ENCODE data around the gene PKD1. TPM values are rescaled to one million over a fixed set of nuclear protein-coding genes. Genes with fewer than 3 reads are reported as not detected.
"Not testable (repeated sequence)": the region's sequence is repeated elsewhere in the genome, so short reads cannot be mapped to it uniquely, and the experiment has no call there.

Gene PKD1
- total RNA-seq, 2 experiments from 2014 or later: 63.3 to 68.9 TPM

DNA sequence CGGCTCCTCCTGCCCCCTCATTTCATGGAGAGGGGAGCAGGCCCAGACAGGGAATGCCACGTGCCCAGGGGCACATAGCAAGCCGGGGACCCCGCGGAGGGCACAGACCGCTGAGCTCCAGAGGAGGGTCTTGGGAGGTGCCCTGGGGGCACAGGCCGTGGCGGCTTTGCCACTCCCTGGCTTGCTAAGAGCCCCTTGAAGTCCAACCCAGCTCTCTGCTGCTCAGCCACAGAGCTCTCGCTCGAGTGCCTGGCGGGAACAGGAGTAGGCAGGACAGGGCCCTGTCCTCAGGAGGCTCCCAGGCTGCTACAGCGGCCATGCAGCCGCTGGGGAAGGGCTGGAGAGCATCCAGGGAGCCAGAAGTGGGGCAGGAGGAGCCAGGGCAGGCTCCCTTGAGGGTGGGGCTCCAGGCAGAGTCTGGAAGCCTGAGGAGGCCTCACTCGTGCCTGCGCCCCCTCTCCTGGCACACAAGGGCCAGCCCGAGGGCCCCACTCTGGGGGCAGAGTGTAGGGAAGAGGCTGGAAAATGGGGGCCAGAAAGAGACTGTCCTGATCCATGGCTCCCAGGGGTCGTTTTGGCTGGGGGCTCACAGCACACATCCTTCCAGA lies 8.3 kb upstream of the PKD1 start:
- no peaks in the 10 kb centered on the region for H3K9me3 Mint-ChIP-seq
- H3K4me1 Mint-ChIP-seq (ENCODE audit: low read depth): peaks cover 2% of the 10 kb centered on the region
- no peak overlapping the region for H3K27ac Mint-ChIP-seq
- intact Hi-C loops (cut with micrococcal nuclease): no loop called here
- no peak overlapping the region for H3K4me3 Mint-ChIP-seq
- CTCF ChIA-PET: interaction anchor here (1.1 to 1.4 kb wide), 3 partner anchors 23 to 122 kb away, joined by 3 to 5 read pairs (median 3); no protein-coding TSS in a partner anchor
- H3K36me3 Mint-ChIP-seq (ENCODE audit: low read depth): no peaks in the 10 kb centered on the region
- H3K27me3 Mint-ChIP-seq (ENCODE audit: low read depth): no peaks in the 10 kb centered on the region
- no peak for DNase-seq

DNA sequence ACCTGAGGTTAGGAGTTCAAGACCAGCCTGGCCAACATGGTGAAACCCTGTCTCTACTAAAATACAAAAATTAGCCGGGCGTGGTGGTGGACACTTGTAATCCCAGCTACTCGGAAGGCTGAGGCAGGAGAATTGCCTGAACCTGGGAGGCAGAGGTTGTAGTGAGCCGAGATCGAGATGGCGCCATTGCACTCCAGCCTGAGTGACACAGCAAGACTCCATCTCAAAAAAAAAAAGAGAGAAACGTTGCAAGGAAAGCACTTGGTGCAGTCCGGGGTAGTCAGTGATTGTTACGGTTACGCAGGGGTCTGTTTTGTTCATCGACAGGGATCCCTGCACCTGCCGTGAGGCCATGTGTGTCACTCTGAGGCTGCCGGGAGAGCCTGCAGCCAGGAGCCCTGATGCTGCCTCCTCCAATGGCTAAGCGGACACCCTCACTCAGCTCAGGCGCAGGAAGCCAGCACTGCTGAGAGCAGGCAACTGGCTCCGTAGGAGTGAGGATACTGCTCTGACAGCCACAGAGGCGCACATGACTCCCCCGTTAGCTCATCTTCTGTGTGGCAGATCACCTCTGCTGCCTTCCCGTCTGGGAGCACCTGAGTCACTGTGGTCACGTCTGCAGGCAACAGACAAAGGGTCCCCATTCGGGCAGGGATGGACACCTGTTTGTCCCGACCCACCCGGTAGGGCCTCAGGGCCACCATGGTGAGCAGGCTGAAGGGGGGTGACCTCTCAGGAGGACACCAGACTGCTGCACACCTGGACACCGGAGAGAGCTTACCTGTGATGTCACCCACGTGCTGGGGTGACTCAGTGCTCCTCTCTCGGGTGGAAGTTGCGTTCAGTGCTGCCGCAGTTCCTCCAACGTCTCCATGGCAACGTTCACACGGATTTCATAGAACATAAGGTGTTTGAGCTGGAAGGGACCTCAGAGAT lies 7.5 kb upstream of the PKD1 start:
- no peaks in the 10 kb centered on the region for H3K27me3 Mint-ChIP-seq (ENCODE audit: low read depth)
- H3K36me3 Mint-ChIP-seq (ENCODE audit: low read depth): no peaks in the 10 kb centered on the region
- CTCF ChIA-PET: interaction anchor here (1.1 to 1.4 kb wide), 3 partner anchors 22 to 121 kb away, joined by 3 to 5 read pairs (median 3); no protein-coding TSS in a partner anchor
- H3K4me3 Mint-ChIP-seq: no peak overlapping the region
- H3K4me1 Mint-ChIP-seq (ENCODE audit: low read depth): peaks cover 2% of the 10 kb centered on the region
- no peak overlapping the region for H3K27ac Mint-ChIP-seq
- no peak for DNase-seq
- no peaks in the 10 kb centered on the region for H3K9me3 Mint-ChIP-seq
- intact Hi-C loops (cut with micrococcal nuclease): no loop called here

DNA sequence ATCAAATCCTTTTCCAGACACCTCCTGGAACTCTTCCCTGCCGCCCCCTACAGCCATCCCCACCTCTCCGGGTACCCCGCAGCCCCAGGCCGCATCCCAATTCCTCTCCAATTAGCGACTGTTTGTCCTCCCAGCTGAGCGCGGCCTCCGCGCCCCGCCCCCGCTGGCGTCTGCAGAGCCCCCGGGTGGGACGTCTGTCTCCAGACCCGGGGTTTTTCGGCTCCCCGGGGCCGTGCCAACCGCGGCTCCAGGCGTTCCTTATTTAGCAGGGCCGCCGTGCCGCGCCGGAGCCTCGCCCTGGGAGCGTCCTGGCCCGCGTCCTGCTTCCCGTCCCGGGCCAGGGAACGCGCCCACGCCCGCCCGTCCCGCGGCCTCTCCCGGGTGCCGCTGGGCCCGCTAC lies 627 bp downstream of the PKD1 start:
- DNase-seq; H3K36me3 Mint-ChIP-seq (ENCODE audit: low read depth): not testable (repeated sequence)

DNA sequence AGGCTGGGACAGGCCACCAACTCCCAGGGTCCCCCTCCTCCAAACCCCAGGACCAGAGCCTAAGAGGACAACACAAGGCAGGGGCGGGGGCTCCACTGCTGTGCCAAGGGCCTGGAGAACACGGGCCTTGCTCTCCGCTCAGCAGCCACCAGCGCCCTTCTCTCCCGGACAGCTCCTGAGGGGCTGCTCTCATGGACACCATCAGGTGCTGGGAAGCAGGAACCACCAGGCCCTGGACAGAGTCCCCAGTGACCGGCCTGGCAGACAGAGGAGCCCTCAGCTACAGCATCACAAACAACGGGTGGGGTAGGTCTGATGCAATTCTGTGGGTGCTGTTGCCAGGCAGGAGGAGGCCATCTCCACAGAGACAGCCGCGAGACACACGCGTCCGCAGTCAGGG lies 1.9 kb downstream of the PKD1 start:
- H3K27me3 Mint-ChIP-seq (ENCODE audit: low read depth); H3K27ac Mint-ChIP-seq; DNase-seq; H3K36me3 Mint-ChIP-seq (ENCODE audit: low read depth); H3K4me1 Mint-ChIP-seq (ENCODE audit: low read depth); CTCF ChIA-PET; intact Hi-C loops (cut with micrococcal nuclease); H3K9me3 Mint-ChIP-seq; H3K4me3 Mint-ChIP-seq: not testable (repeated sequence)

More for the DNA sequence above, 627 bp downstream of the PKD1 start:
- H3K27me3 Mint-ChIP-seq (ENCODE audit: low read depth); intact Hi-C loops (cut with micrococcal nuclease); H3K27ac Mint-ChIP-seq; H3K4me1 Mint-ChIP-seq (ENCODE audit: low read depth); CTCF ChIA-PET; H3K9me3 Mint-ChIP-seq: not testable (repeated sequence)
- peak overlapping the region; percentile 69 for H3K4me3 Mint-ChIP-seq

DNA sequence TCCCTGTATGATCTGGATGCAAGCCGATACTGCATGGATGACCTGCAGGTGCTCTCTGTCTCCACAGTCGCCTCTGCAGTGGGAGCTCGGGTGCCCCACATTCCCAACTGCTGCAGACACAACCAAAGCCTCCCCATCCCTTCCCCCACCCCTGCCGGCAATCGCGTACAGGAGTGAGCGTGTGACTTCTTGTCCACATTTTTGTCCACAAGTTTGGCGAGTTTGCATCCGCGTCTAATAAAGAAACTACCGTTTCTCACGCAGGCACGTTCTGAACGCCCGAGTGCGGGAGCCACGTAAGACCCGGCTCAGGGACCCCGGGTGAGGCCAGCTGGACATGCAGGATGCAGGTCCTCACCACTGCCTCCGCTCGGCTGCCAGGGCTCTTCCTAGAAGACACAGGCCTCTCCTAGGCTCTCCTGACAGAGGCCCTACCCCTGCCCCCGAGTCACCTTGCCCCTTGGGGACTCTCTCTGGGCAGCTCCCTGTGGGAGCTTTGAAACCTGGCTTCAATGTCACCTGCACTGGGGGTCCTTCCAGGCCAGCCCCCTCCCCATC lies 5.7 kb downstream of the PKD1 start:
- H3K36me3 Mint-ChIP-seq (ENCODE audit: low read depth); H3K9me3 Mint-ChIP-seq; DNase-seq; H3K4me3 Mint-ChIP-seq; intact Hi-C loops (cut with micrococcal nuclease); H3K27ac Mint-ChIP-seq; H3K27me3 Mint-ChIP-seq (ENCODE audit: low read depth); CTCF ChIA-PET: not testable (repeated sequence)
- H3K4me1 Mint-ChIP-seq (ENCODE audit: low read depth): peaks cover 18% of the 10 kb centered on the region

DNA sequence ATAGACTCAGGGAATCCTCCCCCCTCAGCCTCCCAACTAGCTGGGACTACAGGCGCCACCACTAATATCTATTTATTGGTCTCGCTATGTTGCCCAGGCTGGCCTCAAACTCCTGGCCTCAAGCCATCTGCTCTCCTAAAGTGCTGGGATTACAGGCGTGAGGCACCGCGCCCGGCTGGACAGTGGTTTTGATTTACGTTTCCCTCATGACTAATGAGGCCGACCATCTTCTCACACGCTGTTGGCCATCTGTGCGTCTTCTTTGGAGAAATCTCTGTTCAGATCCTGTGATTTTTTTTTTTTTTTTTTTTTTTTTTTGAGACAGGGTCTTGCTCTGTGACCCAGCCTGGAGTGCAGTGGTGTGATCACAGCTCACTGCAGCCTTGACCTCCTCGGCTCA lies 6.4 kb downstream of the PKD1 start:
- CTCF ChIA-PET; H3K4me3 Mint-ChIP-seq; intact Hi-C loops (cut with micrococcal nuclease): not testable (repeated sequence)

DNA sequence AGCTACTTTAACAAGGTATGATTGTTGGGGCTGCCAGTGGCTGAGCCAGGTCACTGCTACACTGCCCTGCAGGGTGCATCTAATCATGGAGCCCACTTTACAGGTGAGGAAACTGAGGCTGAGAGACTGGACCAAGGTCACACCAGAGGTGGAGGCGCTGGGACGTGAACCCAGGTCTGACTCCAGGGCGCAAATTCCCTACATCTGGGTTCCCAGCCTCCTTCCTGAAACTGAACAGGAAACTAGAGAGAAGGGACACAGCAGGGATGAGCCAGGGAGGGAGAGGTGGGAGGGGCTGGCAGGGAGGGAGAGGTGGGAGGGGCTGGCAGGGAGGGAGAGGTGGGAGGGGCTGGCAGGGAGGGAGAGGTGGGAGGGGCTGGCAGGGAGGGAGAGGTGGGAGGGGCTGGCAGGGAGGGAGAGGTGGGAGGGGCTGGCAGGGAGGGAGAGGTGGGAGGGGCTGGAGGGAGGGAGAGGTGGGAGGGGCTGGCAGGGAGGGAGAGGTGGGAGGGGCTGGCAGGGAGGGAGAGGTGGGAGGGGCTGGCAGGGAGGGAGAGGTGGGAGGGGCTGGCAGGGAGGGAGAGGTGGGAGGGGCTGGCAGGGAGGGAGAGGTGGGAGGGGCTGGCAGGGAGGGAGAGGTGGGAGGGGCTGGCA lies 7.9 kb downstream of the PKD1 start:
- H3K27ac Mint-ChIP-seq; intact Hi-C loops (cut with micrococcal nuclease); H3K4me3 Mint-ChIP-seq; CTCF ChIA-PET; DNase-seq; H3K36me3 Mint-ChIP-seq (ENCODE audit: low read depth); H3K27me3 Mint-ChIP-seq (ENCODE audit: low read depth); H3K9me3 Mint-ChIP-seq: not testable (repeated sequence)
- peaks cover 17% of the 10 kb centered on the region for H3K4me1 Mint-ChIP-seq (ENCODE audit: low read depth)

More for the DNA sequence above, 6.4 kb downstream of the PKD1 start:
- DNase-seq; H3K36me3 Mint-ChIP-seq (ENCODE audit: low read depth); H3K27ac Mint-ChIP-seq; H3K9me3 Mint-ChIP-seq; H3K27me3 Mint-ChIP-seq (ENCODE audit: low read depth): not testable (repeated sequence)
- H3K4me1 Mint-ChIP-seq (ENCODE audit: low read depth): peaks cover 17% of the 10 kb centered on the region

DNA sequence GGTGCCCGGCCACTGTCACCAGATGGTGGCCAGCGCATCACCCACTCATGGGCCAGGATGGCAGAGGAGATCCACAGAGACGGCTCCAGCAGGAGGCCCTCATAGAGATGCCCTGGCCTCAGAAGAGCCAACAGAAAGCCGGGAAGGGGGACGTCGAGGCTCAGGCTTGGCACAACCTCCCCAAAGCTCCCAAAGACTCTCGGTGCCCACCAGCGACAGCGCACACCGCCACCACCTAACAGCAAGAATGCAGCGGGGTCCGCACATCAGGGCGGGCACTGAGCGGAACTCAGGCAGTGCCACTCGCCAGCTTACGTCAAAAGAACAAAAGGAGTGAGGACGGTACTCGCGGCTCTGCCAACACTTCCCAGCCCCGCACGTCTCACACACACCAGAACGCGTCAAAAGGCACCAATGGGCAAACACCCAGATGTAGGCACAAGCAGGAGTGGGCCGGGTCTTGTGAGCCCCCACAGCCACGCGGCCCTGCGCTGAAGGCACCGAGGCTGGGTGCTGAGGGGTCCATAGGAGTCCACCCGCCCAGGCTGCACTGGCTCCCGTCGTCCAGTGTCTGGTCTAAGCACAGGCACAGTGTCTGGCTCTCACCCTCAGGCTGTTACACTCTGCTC lies 8.7 kb downstream of the PKD1 start:
- H3K9me3 Mint-ChIP-seq; DNase-seq; CTCF ChIA-PET; H3K36me3 Mint-ChIP-seq (ENCODE audit: low read depth); H3K27ac Mint-ChIP-seq; H3K4me3 Mint-ChIP-seq; intact Hi-C loops (cut with micrococcal nuclease); H3K27me3 Mint-ChIP-seq (ENCODE audit: low read depth): not testable (repeated sequence)
- H3K4me1 Mint-ChIP-seq (ENCODE audit: low read depth): peaks cover 17% of the 10 kb centered on the region

DNA sequence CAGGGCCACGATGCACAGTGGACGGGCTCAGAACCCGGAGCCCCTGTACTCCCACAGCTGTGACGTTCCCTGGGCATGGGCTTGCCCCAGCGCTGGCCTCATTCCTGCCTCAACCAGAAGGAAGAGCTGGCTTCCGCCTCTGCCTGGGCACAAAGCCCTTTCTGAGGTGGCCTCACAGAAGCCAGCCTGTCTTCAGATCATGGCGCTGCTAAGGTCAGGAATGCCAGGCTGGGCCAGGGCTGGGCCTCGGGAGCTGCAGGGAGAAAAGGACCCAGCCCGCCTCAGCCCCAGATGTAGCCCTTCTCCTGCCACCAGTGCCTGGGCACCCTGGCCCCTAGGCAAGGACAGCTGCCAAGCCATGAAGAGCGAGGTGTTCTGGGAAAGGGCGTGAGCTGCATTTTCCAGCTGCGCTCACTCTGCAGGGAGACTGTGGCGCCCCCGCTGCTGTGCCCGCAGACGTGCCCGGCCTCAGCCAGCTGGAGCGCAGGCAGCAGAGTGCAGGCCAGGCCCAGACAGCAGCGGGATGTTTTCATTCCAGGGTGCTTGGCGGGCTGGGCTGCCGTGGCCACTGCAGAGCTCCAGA lies 9.4 kb downstream of the PKD1 start:
- H3K36me3 Mint-ChIP-seq (ENCODE audit: low read depth); CTCF ChIA-PET: not testable (repeated sequence)

DNA sequence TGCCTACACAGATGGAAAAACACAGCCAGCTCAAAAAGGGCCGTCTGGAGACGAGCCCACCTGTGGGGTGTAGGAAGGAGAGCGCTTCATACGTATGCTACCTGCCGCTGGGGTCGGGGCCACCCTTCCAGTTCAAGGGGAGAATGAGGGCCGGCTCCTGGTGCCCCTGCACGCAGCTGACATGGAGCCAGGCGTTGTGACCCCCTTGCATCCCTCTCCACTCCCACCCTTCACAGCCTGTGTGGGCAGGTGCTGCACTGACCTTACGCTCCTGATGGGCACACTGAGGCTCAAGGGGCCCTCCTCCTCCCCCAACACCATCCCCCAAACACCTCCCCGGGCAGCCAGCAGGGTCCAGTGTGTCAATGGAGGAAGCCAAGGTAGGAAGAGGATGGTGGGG lies 10.1 kb downstream of the PKD1 start:
- CTCF ChIA-PET; intact Hi-C loops (cut with micrococcal nuclease); H3K27me3 Mint-ChIP-seq (ENCODE audit: low read depth); H3K9me3 Mint-ChIP-seq; DNase-seq; H3K27ac Mint-ChIP-seq; H3K4me3 Mint-ChIP-seq; H3K36me3 Mint-ChIP-seq (ENCODE audit: low read depth): not testable (repeated sequence)
- peaks cover 17% of the 10 kb centered on the region for H3K4me1 Mint-ChIP-seq (ENCODE audit: low read depth)

More for the DNA sequence above, 9.4 kb downstream of the PKD1 start:
- H3K4me3 Mint-ChIP-seq; H3K9me3 Mint-ChIP-seq; intact Hi-C loops (cut with micrococcal nuclease); H3K27ac Mint-ChIP-seq; H3K27me3 Mint-ChIP-seq (ENCODE audit: low read depth); DNase-seq: not testable (repeated sequence)
- peaks cover 17% of the 10 kb centered on the region for H3K4me1 Mint-ChIP-seq (ENCODE audit: low read depth)

DNA sequence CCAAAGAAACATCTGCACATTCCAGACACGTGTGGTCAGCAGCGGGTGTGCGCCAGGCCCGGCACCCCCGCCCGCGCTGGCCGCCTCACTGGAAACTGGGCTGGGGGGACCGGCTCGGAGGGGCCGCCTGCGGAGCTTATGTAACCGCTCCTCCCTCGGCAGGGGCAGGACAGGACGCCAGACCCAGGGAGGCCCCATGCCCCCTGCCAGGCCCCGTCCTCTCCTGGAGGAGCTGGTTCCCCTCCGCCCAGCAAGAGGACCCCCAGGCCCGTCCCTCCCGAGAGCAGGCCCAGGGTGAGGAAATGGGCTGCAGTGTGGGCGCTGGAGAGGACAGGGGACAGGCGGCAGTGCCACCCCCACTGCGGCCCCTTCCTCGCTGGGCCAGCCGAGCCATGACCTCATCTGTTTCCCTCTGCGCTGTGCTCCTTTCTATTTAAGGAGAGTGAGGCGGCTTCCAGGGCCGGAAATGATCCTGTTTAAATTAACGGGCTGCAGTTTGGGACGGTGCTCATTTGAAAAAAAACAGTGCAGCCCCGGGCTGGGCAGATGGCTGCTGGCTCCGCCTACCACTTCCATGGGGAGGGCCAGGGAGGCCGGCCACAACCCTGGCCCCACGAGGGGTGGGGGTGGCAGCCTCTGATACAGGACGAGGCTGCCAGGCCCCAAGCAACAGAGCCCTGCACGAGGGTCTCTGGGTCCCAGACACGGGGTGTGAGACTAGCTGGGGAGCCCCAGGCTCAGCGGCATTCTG lies 10.8 kb downstream of the PKD1 start:
- intact Hi-C loops (cut with micrococcal nuclease); H3K27me3 Mint-ChIP-seq (ENCODE audit: low read depth); H3K4me3 Mint-ChIP-seq; H3K27ac Mint-ChIP-seq; H3K36me3 Mint-ChIP-seq (ENCODE audit: low read depth); H3K9me3 Mint-ChIP-seq; CTCF ChIA-PET; DNase-seq: not testable (repeated sequence)
- H3K4me1 Mint-ChIP-seq (ENCODE audit: low read depth): peaks cover 17% of the 10 kb centered on the region
